GM12865 (cell line): ENCODE results near the gene MTCL1.

Source experiments
- DNase-seq: peaks from one replicate; pipeline ENCODE4 v3.0.0; 2010; ENCODE audit warnings: low read depth
- H3K4me3 ChIP-seq: 2 replicates; pipeline ENCODE4 v1.5.1; 2011; ENCODE audit warnings: mild to moderate bottlenecking, low read depth, low read length, control low read depth
- CTCF ChIP-seq: IDR thresholded peaks from 2 replicates; pipeline ENCODE4 v1.5.1; 2011; ENCODE audit warnings: low read length, control low read depth, low read depth, inconsistent platforms; ENCODE audit not compliant: insufficient read depth; ENCODE audit errors: missing control alignments

Gene MTCL1

DNA sequence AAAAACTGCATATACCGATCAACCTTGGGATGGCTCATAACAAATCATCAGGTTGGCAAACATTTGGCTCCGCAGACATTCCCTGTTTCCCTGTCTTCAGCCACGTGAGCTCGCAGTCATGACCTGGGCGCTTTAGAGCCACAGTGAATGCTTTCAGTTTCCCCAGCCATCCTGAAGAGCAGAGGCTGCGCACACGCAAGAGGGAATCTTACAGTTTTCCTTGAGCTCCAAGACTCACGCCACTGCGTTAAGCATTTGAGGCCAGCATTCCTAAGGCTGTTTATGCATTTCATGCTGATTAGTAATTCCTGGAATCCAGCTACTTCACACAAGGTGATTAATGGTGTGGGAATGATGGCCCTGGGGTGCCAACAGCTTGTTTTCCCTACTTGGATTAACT, 95.1 kb downstream of the MTCL1 start:
- H3K4me3 ChIP-seq, result no peak overlapping the region
- no peak for DNase-seq
- no peak for TF ChIP-seq CTCF

DNA sequence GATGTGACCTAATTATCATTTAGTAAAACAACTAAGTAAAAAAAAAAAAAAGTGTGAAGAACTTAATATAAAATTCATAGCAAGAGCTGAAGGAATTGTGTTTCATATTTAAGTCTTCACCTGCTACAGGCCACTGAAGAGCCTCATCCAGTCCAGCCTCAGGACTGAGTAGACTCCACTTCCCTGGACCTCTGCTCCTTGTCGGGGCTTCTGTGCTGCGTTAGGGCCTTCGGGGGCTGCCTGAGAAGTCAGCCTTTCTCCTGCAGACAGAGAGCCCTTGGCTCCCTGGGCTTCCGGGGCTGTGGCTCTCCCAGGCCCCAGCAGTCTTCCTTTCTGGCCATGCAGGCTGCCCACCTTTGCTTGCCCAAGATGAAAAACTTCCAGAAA, 95.5 kb downstream of the MTCL1 start:
- H3K4me3 ChIP-seq, result no peak overlapping the region
- DNase-seq, result no peak
- no peak for TF ChIP-seq CTCF

GRCh38 chr18:8801263-8801901, 96.0 kb downstream of the MTCL1 start:
- no peak overlapping the region for H3K4me3 ChIP-seq
- DNase-seq, result no peak
- no peak for TF ChIP-seq CTCF

GRCh38 chr18:8802017-8802672, 96.8 kb downstream of the MTCL1 start:
- no peak overlapping the region for H3K4me3 ChIP-seq
- TF ChIP-seq CTCF, result no peak
- no peak for DNase-seq

DNA sequence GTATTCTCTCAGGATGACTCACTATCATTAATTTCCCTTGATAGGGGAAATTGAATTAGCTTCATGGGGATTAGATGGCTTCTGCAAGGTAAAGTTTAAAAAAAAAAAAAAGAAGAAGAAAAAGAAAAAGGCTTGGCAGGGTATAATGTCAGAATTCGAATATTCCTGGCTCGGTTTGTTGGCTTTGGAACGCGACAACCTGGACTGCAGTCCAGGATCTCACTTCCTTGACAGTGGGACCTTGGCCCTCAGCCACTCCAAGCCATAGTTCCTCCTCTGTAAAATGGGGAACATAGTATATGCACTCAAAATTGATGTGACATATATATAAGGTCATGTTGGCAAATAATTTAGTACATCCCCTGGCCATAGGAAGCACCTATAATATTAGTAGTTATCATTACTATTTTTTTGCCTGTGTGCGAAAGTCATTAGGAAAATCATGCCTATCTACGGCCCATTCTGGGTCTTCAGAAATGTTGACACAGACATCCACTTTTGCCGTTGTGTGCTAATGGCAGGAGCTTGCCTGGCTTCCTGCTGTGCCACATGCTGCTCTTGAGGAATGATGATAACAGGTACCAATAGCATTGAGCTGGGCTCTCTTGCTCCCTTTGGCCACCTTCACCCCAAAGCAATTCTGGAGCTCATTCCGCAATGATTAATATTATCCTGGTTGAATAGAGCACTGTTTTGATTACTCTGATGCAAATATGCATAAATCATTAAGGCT, 97.9 kb downstream of the MTCL1 start:
- no peak for TF ChIP-seq CTCF
- no peak for DNase-seq
- no peak overlapping the region for H3K4me3 ChIP-seq

- no peak for TF ChIP-seq CTCF
- no peak for DNase-seq
- H3K4me3 ChIP-seq, result no peak overlapping the region
Measured at GRCh38 chr18:8803957-8804356, 98.6 kb downstream of the MTCL1 start.
